GM21619 (cell line): ENCODE results near the gene TK2.
"Not testable (repeated sequence)": the region's sequence is repeated elsewhere in the genome, so short reads cannot be mapped to it uniquely, and the experiment has no call there.

Experiments
- ATAC-seq: cut with Tn5 transposase; IDR thresholded peaks from one replicate; pipeline ENCODE4 v1.9.1; 2021; ENCODE audit not compliant: unreplicated experiment

TK2 gene

GRCh38 chr16:66508248-66508913 is 41.5 kb downstream of the TK2 start:
- ATAC-seq, result no peak

GRCh38 chr16:66507731-66508239 is 42.1 kb downstream of the TK2 start:
- ATAC-seq, result no peak

- ATAC-seq, result no peak
These were observed 46.3 kb downstream of the TK2 start for GRCh38 chr16:66503612-66504011.

GRCh38 chr16:66503030-66503429 is 46.9 kb downstream of the TK2 start:
- no peak for ATAC-seq

DNA sequence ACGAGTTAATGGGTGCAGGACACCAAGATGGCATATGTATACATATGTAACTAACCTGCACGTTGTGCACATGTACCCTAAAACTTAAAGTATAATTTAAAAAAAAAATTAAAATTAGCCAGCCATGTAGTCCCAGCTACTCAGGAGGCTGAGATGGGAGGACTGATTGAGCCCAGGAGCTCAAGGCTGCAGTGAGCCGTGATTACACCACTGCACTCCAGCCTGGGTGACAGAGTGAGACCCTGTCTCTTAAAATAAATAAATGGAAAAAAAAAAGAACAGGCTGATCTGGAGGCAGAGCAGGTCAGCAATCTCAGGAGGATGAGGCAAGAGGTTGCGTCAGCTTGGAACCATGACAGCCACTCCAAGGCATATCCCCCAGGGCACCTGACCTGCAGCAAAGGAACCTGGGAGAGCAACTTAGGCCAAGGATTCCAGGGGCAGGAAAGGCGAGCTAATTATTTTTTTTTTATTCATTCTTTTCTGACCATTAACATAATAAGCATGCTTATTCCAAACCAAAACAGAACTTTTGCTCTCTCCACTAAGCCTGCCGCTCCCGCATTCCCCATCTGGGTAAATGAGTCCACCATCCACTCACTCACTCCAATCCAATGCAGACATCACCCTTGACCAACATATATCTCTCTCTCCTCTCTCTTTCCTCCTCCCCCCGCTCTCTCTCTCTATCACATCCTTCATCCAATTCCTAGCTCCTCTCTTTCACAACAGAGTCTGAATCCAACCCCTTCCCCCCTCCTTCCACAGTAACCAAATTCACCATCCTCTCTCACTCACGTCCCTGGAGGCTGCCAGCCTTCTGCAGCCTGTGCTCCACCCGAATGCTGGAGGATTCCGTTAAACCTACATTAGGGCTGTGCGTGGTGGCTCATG is 47.7 kb downstream of the TK2 start:
- ATAC-seq, result no peak

DNA sequence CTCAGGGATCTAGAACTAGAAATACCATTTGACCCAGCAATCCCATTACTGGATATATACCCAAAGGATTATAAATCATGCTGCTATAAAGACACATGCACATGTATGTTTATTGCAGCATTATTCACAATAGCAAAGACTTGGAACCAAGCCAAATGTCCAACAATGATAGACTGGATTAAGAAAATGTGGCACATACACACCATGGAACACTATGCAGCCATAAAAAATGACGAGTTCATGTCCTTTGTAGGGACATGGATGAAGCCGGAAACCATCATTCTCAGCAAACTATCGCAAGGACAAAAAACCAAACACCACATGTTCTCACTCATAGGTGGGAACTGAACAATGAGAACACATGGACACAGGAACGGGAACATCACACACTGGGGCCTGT is 48.4 kb downstream of the TK2 start:
- not testable (repeated sequence) for ATAC-seq

GRCh38 chr16:66497921-66498320 is 52.0 kb downstream of the TK2 start:
- ATAC-seq, result not testable (repeated sequence)

DNA sequence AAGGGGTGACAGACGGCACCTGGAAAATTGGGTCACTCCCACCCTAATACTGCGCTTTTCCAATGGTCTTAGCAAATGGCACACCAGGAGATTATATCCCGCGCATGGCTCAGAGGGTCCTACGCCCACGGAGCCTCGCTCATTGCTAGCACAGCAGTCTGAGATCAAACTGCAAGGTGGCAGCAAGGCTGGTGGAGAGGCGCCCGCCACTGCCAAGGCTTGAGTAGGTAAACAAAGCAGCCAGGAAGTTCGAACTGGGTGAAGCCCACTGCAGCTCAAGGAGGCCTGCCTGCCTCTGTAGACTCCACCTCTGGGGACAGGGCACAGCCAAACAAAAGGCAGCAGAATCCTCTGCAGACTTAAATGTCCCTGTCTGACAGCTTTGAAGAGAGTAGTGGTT is 53.7 kb downstream of the TK2 start:
- not testable (repeated sequence) for ATAC-seq

GRCh38 chr16:66495440-66495839 is 54.5 kb downstream of the TK2 start:
- no peak for ATAC-seq

GRCh38 chr16:66494916-66495315 is 55.0 kb downstream of the TK2 start:
- ATAC-seq, result no peak

DNA sequence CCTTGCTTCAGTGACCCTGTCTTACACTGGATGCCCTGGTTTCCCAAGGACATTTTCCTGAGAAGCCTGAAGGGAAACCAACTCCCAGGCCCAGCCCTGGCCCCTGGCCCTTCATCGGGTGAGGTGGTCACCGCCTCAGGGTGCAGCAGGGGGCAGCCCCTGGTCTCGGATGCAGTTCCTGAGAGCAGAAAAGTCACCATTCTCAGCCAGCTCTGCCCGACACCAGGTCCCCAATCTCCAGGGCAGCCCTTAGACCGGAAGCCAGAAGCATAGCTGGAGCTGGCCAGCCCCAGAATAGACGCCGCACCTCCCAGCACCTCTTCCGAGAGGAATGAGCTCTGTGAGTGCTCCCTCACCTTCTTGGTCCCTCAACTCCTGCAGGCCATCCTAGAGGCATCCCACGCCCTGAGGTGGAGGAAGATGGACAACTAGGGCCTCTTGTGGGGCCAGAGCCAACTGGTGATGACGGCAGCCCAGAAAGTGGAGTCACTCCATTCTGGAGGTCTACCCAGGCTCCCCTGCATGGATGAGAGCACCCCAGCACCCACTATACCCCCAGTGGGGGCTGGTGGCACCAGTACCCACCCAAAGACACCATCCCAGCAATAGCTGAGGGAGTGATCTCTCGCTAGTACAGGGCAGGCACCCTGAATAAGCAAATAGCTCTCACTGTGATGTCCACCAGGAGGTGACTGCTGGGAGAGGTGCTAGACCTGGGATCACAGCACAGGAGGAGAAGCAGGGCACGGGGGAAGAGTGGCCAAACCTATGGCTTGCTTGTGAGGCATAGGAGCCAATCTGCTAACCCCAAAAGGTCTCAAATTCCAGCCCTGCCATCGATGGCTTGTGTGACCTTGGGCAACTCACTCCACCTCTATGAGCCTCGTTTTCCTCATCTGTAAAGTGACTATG is 56.2 kb downstream of the TK2 start:
- no peak for ATAC-seq

DNA sequence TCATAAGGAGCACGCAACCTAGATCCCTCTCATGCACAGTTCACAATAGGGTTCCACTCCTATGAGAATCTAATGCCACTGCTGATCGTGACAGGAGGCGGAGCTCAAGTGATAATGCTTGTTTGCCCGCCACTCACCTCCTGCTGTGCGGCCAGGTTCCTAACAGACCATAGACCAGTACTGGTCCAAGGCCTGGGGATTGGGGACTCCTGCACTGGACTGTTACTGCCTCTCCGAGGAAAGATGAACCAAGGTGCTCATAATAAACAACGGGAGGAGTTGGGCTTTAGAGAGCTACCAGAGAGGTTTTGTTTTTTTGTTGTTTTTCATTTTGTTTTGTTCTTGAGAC is 58.2 kb downstream of the TK2 start:
- no peak for ATAC-seq

GRCh38 chr16:66490774-66491715 is 58.9 kb downstream of the TK2 start:
- ATAC-seq, result no peak

DNA sequence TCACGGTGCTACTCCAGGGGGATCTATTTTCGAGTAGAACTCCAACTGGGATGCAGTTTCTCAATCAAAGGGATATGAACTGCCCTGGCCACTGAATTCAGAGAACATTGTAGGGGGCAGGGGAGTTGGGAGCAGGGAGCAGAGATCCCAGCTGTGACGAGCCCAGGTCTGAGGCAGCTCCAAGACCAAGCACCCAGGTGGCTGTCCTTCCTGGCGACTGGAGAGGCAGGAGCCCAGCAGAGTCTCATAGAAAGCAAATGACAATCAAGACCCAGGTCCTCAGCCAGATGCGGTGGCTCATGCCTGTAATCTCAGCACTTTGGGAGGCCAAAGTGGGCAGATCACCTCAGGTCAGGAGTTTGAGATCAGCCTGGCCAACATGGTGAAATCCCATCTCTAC is 60.1 kb downstream of the TK2 start:
- no peak for ATAC-seq

GRCh38 chr16:66489385-66489784 is 60.5 kb downstream of the TK2 start:
- ATAC-seq, result no peak

DNA sequence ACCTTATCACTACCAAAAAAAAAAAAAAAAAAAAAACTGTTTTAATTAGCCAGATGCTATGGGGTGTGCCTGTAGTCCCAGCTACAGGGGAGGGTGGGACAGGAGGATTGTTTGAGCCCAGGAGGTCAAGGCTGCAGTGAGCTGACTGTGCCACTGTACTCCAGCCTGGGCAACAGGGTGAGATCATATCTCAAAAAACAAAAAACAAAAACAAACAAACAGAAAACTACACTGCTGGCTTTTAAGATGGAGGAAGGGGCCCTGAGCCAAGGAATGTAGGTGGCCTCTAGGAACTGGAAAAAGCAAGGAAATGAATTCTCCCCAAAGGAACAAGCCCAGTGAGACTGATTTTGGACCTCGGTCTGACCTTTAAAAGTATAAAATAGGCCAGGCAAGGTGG is 61.4 kb downstream of the TK2 start:
- no peak for ATAC-seq

DNA sequence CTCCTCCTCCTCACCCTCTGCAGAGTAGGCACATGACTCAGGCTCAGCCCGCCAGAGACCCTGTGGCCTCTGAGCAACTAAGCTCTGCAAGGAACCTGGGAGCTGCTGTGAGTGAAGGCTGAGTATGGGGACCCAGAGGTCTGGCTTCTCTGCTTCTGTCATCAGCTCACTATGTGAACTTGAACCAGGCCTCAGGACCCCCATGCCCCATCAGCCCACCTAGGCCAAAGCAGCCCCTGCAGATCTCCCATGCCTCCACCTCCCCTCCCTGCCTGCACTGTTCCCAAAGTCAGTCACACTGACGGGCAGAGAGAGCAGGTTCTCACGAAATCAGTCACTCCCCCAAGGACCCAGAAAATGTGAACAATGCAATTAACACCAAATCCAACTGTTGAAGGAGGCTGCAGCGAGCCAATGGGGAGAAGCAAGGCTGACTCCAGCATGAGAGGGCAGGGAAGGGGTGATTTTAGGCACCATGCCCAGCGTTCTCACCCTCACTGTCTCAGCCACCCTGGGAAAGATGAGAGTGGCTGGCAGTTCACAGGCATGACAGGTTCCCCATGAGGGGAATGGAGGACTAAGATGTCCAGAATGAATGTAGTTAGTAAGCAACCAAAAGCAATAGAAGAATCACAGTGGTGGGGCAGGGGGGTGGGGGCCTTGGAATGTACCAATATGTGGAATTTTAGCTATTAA is 62.2 kb downstream of the TK2 start:
- ATAC-seq, result no peak

GRCh38 chr16:66486773-66487579 is 62.9 kb downstream of the TK2 start:
- no peak for ATAC-seq
